ENCODE measurements around the gene AURKB. TPM values are rescaled to one million over a fixed set of nuclear protein-coding genes. Genes with fewer than 3 reads are reported as not detected.

Gene AURKB
- total and polyA plus RNA-seq, 10 of the 15 experiments (the other 5 are each of a cell fraction or from before 2014, with no cell fraction given): 52.7 to 209 (median 128) TPM

GRCh38 chr17:8206536-8206935, 3.8 kb downstream of the AURKB start:
- POLR2A ChIA-PET: interaction anchor here (1.1 to 8.1 kb wide), 4 partner anchors 10 to 50 kb away, joined by 4 to 89 read pairs (median 38); partner anchors contain the start of gene BORCS6
- FAIRE-seq: no peak
- H3K79me2 ChIP-seq (ENCODE audit: control insufficient read depth, insufficient read depth, low read length): peaks cover 33% of the 10 kb centered on the region
- H3K36me3 ChIP-seq (ENCODE audit: control insufficient read depth in 2 of 2, insufficient read depth in 2 of 2, low read length in 1 of 2): peaks cover 13 to 22% of the 10 kb centered on the region in 2 experiments
- CTCF ChIA-PET: no interaction called here
- H3K4me2 ChIP-seq (ENCODE audit: control insufficient read depth, insufficient read depth): no peak overlapping the region
- RAD21 ChIA-PET (ENCODE audit: unreplicated experiment): no interaction called here
- H3K9ac ChIP-seq (ENCODE audit: control insufficient read depth, insufficient read depth, low read length): no peak overlapping the region
- no peaks in the 10 kb centered on the region for H4K20me1 ChIP-seq (ENCODE audit: control insufficient read depth, insufficient read depth)
- SMC1A ChIA-PET (ENCODE audit: uncharacterized antibody, unreplicated experiment): no interaction called here
- no peak overlapping the region for H3K4me3 ChIP-seq
- no peak overlapping the region for H2AFZ ChIP-seq (ENCODE audit: control insufficient read depth, low read depth, low read length)
- WGBS (ENCODE audit: insufficient coverage, insufficient replicate concordance, low lambda C conversion rate, missing lambda C conversion rate): 94% methylated on average over 12 of the region's 12 CpGs
- intact Hi-C loops (cut with micrococcal nuclease; ENCODE audit: unreplicated experiment): no loop called here
- H3K9me3 ChIP-seq (replicated peaks; ENCODE audit: control insufficient read depth, insufficient read depth, low read length): no peaks in the 10 kb centered on the region
- no peaks in the 10 kb centered on the region for H3K4me1 ChIP-seq (ENCODE audit: control insufficient read depth, insufficient read depth, low read length)
- H3K27me3 ChIP-seq (replicated peaks in 1 of 2; ENCODE audit: control insufficient read depth in 2 of 2, insufficient read depth in 2 of 2, low read length in 1 of 2): no peaks in the 10 kb centered on the region
- no peak overlapping the region for H3K27ac ChIP-seq (ENCODE audit: control insufficient read depth, insufficient read depth)
- no peak for DNase-seq (ENCODE audit: low read depth, low spot score)
- no peak for TF ChIP-seq ZZZ3 (IDR thresholded peaks at IDR 0.05; ENCODE audit: control insufficient read depth, insufficient read length, low read depth)
- no peak for TF ChIP-seq SMAD5 (IDR thresholded peaks at IDR 0.05; ENCODE audit: low read depth)
- TF ChIP-seq ZBED1 (IDR thresholded peaks at IDR 0.05; ENCODE audit: borderline replicate concordance): no peak
- TF ChIP-seq ZNF207 (IDR thresholded peaks at IDR 0.05; ENCODE audit: borderline replicate concordance): no peak
- TF ChIP-seq RBBP5 (conservative IDR thresholded peaks at IDR 0.05): no peak
- TF ChIP-seq YY1 (IDR thresholded peaks at IDR 0.05; ENCODE audit: low read depth, low read length): no peak
- TF ChIP-seq MYB (IDR thresholded peaks at IDR 0.05; ENCODE audit: borderline replicate concordance, low read depth, low read length): no peak
- TF ChIP-seq BRCA1 (IDR thresholded peaks at IDR 0.05; ENCODE audit: low read depth, low read length): no peak
- no peak for TF ChIP-seq CHD2 (IDR thresholded peaks at IDR 0.05; ENCODE audit: borderline replicate concordance, low read depth, low read length)
- no peak for TF ChIP-seq SREBF2 (IDR thresholded peaks at IDR 0.05; ENCODE audit: low read length)
- no peak for TF ChIP-seq DPF2 (IDR thresholded peaks at IDR 0.05)
- no peak for TF ChIP-seq ZNF622 (IDR thresholded peaks at IDR 0.05)
- TF ChIP-seq MLLT1 (IDR thresholded peaks at IDR 0.05): no peak
- no peak for TF ChIP-seq FOXM1 (IDR thresholded peaks at IDR 0.05; ENCODE audit: low read depth, low read length)
- no peak for TF ChIP-seq HDAC2 (IDR thresholded peaks at IDR 0.05)
- TF ChIP-seq KAT2A (conservative IDR thresholded peaks at IDR 0.05; ENCODE audit: control insufficient read depth, low read depth, low read length): no peak
- no peak for TF ChIP-seq BCLAF1 (IDR thresholded peaks at IDR 0.05)
- no TSS peak for BruUV-seq (replicated peaks)
- in situ Hi-C loops (cut with MboI): no loop called here
- ATAC-seq: no peak

Measured in GM12878 (cell line).